Nephron progenitor cell (in vitro differentiated cells): Measurements from ENCODE around the gene ALG8.
A peak's percentile ranks its signal among the peaks of the same experiment; 100 is the strongest.

ENCODE experiments used
- DNase-seq: peaks from one replicate; pipeline ENCODE4 v3.0.0; 2021
- H3K27ac Mint-ChIP-seq: 2 replicates; pipeline ENCODE4 v1.8.0; 2021; ENCODE audit warnings: mild to moderate bottlenecking, moderate library complexity, mixed read lengths
- H3K27me3 Mint-ChIP-seq: 2 replicates; pipeline ENCODE4 v1.8.0; 2021; ENCODE audit warnings: mild to moderate bottlenecking, low read depth, mixed read lengths; ENCODE audit not compliant: poor library complexity
- H3K36me3 Mint-ChIP-seq: 2 replicates; pipeline ENCODE4 v1.8.0; 2021; ENCODE audit warnings: low read depth, mixed read lengths
- H3K4me1 Mint-ChIP-seq: 2 replicates; pipeline ENCODE4 v1.8.0; 2021; ENCODE audit warnings: mixed read lengths
- H3K4me3 Mint-ChIP-seq: 2 replicates; pipeline ENCODE4 v1.8.0; 2021; ENCODE audit warnings: mild to moderate bottlenecking, moderate library complexity, mixed read lengths
- H3K9me3 Mint-ChIP-seq: 2 replicates; pipeline ENCODE4 v1.8.0; 2021; ENCODE audit warnings: mild to moderate bottlenecking, moderate library complexity, mixed read lengths
- TF ChIP-seq, protein P1 (sequence below): fragments of 200-600 bp; sonication (generic); IDR thresholded peaks from 2 replicates; pipeline ENCODE4 v1.5.0; 2021; ENCODE audit warnings: antibody characterized with exemption

Gene ALG8

GRCh38 chr11:78066471-78066870 is 73.0 kb downstream of the ALG8 start:
- DNase-seq = no peak
- Mint-ChIP-seq H3K36me3 (peaks cover 40% of the 10 kb centered on the region), H3K27ac (peak overlapping the region; percentile 85), H3K9me3 (no peaks in the 10 kb centered on the region), H3K27me3 (no peaks in the 10 kb centered on the region), H3K4me1 (peaks cover 17% of the 10 kb centered on the region), H3K4me3 (no peak overlapping the region)
- TF ChIP-seq, protein P1, sequence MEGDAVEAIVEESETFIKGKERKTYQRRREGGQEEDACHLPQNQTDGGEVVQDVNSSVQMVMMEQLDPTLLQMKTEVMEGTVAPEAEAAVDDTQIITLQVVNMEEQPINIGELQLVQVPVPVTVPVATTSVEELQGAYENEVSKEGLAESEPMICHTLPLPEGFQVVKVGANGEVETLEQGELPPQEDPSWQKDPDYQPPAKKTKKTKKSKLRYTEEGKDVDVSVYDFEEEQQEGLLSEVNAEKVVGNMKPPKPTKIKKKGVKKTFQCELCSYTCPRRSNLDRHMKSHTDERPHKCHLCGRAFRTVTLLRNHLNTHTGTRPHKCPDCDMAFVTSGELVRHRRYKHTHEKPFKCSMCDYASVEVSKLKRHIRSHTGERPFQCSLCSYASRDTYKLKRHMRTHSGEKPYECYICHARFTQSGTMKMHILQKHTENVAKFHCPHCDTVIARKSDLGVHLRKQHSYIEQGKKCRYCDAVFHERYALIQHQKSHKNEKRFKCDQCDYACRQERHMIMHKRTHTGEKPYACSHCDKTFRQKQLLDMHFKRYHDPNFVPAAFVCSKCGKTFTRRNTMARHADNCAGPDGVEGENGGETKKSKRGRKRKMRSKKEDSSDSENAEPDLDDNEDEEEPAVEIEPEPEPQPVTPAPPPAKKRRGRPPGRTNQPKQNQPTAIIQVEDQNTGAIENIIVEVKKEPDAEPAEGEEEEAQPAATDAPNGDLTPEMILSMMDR = no peak

DNA sequence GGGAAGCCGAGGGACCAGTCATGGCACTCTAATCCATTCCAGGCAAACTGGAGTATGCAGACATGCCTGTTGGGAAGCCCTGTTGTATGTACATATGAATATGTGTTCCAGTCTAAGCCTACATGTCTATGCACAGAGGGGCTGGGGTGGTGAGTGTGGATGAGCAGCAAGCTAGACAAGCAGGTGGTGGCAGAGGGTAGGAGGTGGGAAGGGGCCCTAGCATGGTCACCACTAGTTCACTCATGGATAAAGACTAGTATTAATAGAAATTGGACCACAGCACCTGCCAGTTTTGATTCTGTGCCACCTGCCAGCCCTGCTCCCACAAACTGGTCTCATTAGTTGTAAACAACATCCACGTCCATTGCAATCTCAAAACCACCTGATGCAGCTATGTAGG is 74.2 kb downstream of the ALG8 start:
- H3K4me1 Mint-ChIP-seq = peaks cover 24% of the 10 kb centered on the region
- no peak overlapping the region for H3K27ac Mint-ChIP-seq
- TF ChIP-seq, protein P1 = no peak
- no peaks in the 10 kb centered on the region for H3K27me3 Mint-ChIP-seq
- peaks cover 32% of the 10 kb centered on the region for H3K36me3 Mint-ChIP-seq
- H3K9me3 Mint-ChIP-seq = no peaks in the 10 kb centered on the region
- no peak for DNase-seq
- no peak overlapping the region for H3K4me3 Mint-ChIP-seq

- no peaks in the 10 kb centered on the region for H3K27me3 Mint-ChIP-seq
- no peak within 1 kb of the TSS for H3K4me3 Mint-ChIP-seq
- peaks cover 17% of the 10 kb centered on the region for H3K36me3 Mint-ChIP-seq
- peaks cover 29% of the 10 kb centered on the region for H3K4me1 Mint-ChIP-seq
- TF ChIP-seq, protein P1 = no peak
- DNase-seq = no peak
- no peak within 1 kb of the TSS for H3K27ac Mint-ChIP-seq
- no peaks in the 10 kb centered on the region for H3K9me3 Mint-ChIP-seq
Measured at GRCh38 chr11:78063440-78064181, 75.8 kb downstream of the ALG8 start, which contains the start of gene THRSP. THRSP (plus strand) TSS chr11:78063861; CDS start chr11:78063882, 21 bp downstream.

- peaks cover 29% of the 10 kb centered on the region for H3K4me1 Mint-ChIP-seq
- H3K27me3 Mint-ChIP-seq = no peaks in the 10 kb centered on the region
- no peak for DNase-seq
- no peak overlapping the region for H3K4me3 Mint-ChIP-seq
- H3K9me3 Mint-ChIP-seq = no peaks in the 10 kb centered on the region
- H3K27ac Mint-ChIP-seq = no peak overlapping the region
- peaks cover 11% of the 10 kb centered on the region for H3K36me3 Mint-ChIP-seq
- TF ChIP-seq, protein P1 = no peak
Measured at GRCh38 chr11:78062671-78063070, 76.8 kb downstream of the ALG8 start.

DNA sequence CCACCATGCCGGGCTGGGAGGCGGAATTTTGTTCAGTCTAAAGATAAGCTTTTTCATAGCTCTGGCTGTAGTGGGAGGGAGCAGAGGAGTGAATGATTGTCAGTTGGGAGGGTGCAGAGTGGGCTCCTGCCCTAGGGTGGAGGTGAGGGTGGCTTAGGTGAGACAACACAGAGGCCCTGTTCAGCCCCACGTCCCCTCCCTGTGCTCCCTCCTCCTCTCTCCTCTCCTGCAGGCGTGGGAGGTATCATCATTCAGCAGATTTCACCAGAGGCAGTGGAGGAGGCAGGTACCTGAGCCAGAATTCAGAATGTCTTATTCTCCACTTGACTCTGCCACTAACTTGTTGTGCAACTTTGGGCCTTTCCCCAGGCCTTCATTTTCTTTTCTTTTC is 77.5 kb downstream of the ALG8 start:
- TF ChIP-seq, protein P1 = no peak
- Mint-ChIP-seq H3K27me3 (no peaks in the 10 kb centered on the region), H3K9me3 (no peaks in the 10 kb centered on the region), H3K4me3 (no peak overlapping the region), H3K27ac (peak overlapping the region; percentile 83), H3K4me1 (peaks cover 29% of the 10 kb centered on the region), H3K36me3 (peaks cover 4% of the 10 kb centered on the region)
- DNase-seq = no peak
